ENCODE results near the gene ZSCAN9.

DNA sequence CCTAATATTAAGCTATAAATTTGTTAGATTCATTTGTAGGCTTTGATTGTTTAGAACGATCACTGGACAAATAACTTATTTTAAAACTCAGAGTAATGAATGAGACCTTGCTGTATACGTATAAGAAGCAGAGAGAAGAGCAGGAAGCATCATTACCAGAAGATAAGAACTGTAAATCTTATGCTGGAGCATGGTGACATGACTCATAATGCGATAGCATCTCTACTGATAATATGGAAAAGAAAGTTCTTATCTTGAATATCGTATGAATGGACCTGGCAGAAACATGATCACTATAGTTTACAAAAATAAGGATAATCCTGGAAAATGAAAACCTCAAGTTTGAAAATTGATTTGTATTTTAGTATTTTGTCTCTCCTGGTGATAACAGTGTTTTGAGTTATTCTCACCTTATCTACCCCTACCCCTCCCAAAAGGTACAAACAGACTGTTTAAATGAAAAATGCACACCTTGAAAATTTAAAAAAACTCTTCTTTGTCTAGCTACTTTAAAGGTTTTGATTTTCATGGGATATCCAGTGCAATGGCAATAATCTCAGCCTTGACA lies 39.8 kb downstream of the ZSCAN9 start:
- TF ChIP-seq CTCF (IDR thresholded peaks at IDR 0.05; ENCODE audit: insufficient read depth, low read length, poor library complexity, severe bottlenecking) (no peak), EZH2phosphoT487 (conservative IDR thresholded peaks at IDR 0.05; ENCODE audit: low read length) (no peak)
